ENCODE measurements around the gene BRD3.

DNA sequence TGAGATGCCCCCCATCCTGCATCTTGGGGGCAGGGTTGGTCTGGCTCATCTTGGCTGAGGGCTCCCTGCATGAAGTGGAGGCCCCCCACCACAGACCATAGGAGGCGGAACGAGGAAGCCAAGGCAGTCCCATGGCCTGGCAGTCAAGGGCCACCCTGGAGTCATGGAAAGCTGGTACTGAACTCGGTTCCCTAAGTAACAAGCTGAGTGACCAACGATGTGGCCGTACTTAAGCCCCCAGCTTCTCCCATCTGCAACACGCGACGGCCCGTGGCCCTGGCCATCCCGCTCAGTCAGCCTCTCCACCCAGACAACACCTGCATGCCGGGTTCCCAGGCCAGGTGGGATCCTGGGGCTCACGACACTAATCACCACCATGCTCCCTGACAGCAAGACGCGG is 17.1 kb downstream of the BRD3 start:
- TF ChIP-seq POLR2A (IDR thresholded peaks at IDR 0.05; ENCODE audit: control extremely low read depth in 1 of 2, low read depth in 2 of 2, low read length in 2 of 2) = no peak
- no peak for TF ChIP-seq EZH2 (IDR thresholded peaks at IDR 0.05; ENCODE audit: low read depth, low read length, severe bottlenecking)
- TF ChIP-seq, protein P1, sequence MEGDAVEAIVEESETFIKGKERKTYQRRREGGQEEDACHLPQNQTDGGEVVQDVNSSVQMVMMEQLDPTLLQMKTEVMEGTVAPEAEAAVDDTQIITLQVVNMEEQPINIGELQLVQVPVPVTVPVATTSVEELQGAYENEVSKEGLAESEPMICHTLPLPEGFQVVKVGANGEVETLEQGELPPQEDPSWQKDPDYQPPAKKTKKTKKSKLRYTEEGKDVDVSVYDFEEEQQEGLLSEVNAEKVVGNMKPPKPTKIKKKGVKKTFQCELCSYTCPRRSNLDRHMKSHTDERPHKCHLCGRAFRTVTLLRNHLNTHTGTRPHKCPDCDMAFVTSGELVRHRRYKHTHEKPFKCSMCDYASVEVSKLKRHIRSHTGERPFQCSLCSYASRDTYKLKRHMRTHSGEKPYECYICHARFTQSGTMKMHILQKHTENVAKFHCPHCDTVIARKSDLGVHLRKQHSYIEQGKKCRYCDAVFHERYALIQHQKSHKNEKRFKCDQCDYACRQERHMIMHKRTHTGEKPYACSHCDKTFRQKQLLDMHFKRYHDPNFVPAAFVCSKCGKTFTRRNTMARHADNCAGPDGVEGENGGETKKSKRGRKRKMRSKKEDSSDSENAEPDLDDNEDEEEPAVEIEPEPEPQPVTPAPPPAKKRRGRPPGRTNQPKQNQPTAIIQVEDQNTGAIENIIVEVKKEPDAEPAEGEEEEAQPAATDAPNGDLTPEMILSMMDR (IDR thresholded peaks at IDR 0.05; ENCODE audit: control extremely low read depth in 1 of 3, insufficient read depth in 1 of 3, low read depth in 1 of 3, low read length in 3 of 3) = no peak
- TF ChIP-seq ASH2L (IDR thresholded peaks at IDR 0.05; ENCODE audit: low read length) = no peak
- no peak for TF ChIP-seq GTF2F1 (IDR thresholded peaks at IDR 0.05; ENCODE audit: borderline replicate concordance, low read depth, low read length)
- no peak for TF ChIP-seq ATF3 (IDR thresholded peaks at IDR 0.05; ENCODE audit: insufficient read depth, low read depth, low read length)
- TF ChIP-seq TCF12 (IDR thresholded peaks at IDR 0.05; ENCODE audit: low read depth, low read length) = no peak
- no peak for TF ChIP-seq TAF1 (IDR thresholded peaks at IDR 0.05; ENCODE audit: low read depth, low read length)
- no peak for TF ChIP-seq EGR1 (IDR thresholded peaks at IDR 0.05; ENCODE audit: borderline replicate concordance, low read depth, low read length)
- no peak for TF ChIP-seq SIRT6 (IDR thresholded peaks at IDR 0.05; ENCODE audit: low read length)
